Measurements from ENCODE around the gene ATXN7L1. TPM values are rescaled to one million over a fixed set of nuclear protein-coding genes. Genes with fewer than 3 reads are reported as not detected.
"Not testable (repeated sequence)": the region's sequence is repeated elsewhere in the genome, so short reads cannot be mapped to it uniquely, and the experiment has no call there.

ATXN7L1 gene
- total RNA-seq, 5 donors from 2014 or later (not counting 1 experiment from before 2014, with no cell fraction given): 42.3 to 54.7 (median 47.4) TPM

DNA sequence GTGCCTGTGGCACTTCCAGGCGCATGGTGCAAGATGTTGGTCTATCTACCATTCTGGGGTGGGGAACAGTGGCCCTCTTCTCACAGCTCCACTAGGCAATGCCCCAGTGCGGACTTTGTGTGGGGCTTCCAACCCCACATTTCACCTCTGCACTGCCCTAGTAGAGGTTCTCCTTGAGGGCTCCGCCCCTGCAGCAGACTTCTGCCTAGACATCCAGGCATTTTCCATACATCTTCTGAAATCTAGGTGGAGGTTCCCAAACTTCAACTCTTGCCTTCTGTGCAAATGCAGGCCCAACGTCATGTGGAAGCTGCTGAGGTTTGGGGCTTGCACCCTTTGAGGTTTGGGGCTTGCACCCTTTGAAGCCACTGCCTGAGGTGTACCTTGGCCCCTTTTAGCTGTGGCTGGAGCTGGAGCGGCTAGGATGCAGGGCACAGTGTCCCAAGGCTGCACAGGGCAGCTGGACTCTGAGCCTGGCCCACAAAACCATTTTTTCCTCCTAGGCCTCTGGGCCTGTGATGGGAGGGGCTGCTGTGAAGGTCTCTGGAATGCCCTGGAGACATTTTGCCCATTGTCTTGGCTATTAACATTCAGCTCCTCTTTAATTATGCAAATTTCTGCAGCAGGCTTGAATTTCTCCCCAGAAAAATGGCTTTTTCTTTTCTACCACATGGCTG, 164.5 kb downstream of the ATXN7L1 start:
- H3K27ac ChIP-seq (ENCODE audit: low read length): no peak overlapping the region
- no peak for ATAC-seq (replicated peaks in 1 of 4)
- ChIA-PET CTCF (interaction anchor here in 1 of 2 donors (0.6 to 1.2 kb wide), 2 partner anchors 38 to 68 kb away, joined by 3 to 4 read pairs; no protein-coding TSS in a partner anchor), POLR2A (no interaction called here)
- H3K4me1 ChIP-seq (ENCODE audit: control insufficient read depth in 1 of 2, extremely low read depth in 1 of 2, insufficient read depth in 2 of 2, low read length in 2 of 2): peaks cover 9 to 14% of the 10 kb centered on the region in 2 experiments
- H3K36me3 Mint-ChIP-seq: peaks cover 33% of the 10 kb centered on the region
- H3K27ac Mint-ChIP-seq: no peak overlapping the region
- peaks cover 10 to 21% (median 13%) of the 10 kb centered on the region in 3 donors for H3K9me3 Mint-ChIP-seq
- no peak overlapping the region for H3K4me3 Mint-ChIP-seq
- H3K27me3 Mint-ChIP-seq: no peaks in the 10 kb centered on the region
- peaks cover 17 to 20% (median 19%) of the 10 kb centered on the region in 3 donors for H3K4me1 Mint-ChIP-seq
- H3K9me3 ChIP-seq: peaks cover 3% of the 10 kb centered on the region
- WGBS (ENCODE audit: insufficient coverage): 90% methylated on average over 2 of the region's 5 CpGs
- H3K36me3 ChIP-seq (ENCODE audit: control insufficient read depth in 2 of 2, extremely low read depth in 1 of 2, insufficient read depth in 1 of 2, low read length in 1 of 2): peaks cover 0 to 11% of the 10 kb centered on the region in 2 donors
- no peak for DNase-seq
- no peak overlapping the region for H3K4me3 ChIP-seq (ENCODE audit: control insufficient read depth in 1 of 2, extremely low read depth in 1 of 2, low read length in 1 of 2)
- H3K27me3 ChIP-seq (replicated peaks in 1 of 2; ENCODE audit: control insufficient read depth in 2 of 2, extremely low read depth in 1 of 2, insufficient read depth in 2 of 2, low read length in 1 of 2): no peaks in the 10 kb centered on the region

- POLR2A ChIA-PET; ATAC-seq (replicated peaks in 1 of 4); H3K27ac ChIP-seq (ENCODE audit: low read length); H3K4me3 ChIP-seq (ENCODE audit: control insufficient read depth in 1 of 2, extremely low read depth in 1 of 2, low read length in 1 of 2); DNase-seq; H3K27me3 ChIP-seq (replicated peaks in 1 of 2; ENCODE audit: control insufficient read depth in 2 of 2, extremely low read depth in 1 of 2, insufficient read depth in 2 of 2, low read length in 1 of 2); H3K9me3 ChIP-seq; CTCF ChIA-PET; H3K27ac Mint-ChIP-seq; H3K4me3 Mint-ChIP-seq; H3K27me3 Mint-ChIP-seq: not testable (repeated sequence)
- peaks cover 34% of the 10 kb centered on the region for H3K36me3 Mint-ChIP-seq
- peaks cover 0 to 12% of the 10 kb centered on the region in 2 donors for H3K36me3 ChIP-seq (ENCODE audit: control insufficient read depth in 2 of 2, extremely low read depth in 1 of 2, insufficient read depth in 1 of 2, low read length in 1 of 2)
- peaks cover 17 to 21% (median 20%) of the 10 kb centered on the region in 3 donors for H3K4me1 Mint-ChIP-seq
- peaks cover 10 to 21% (median 13%) of the 10 kb centered on the region in 3 donors for H3K9me3 Mint-ChIP-seq
- H3K4me1 ChIP-seq (ENCODE audit: control insufficient read depth in 1 of 2, extremely low read depth in 1 of 2, insufficient read depth in 2 of 2, low read length in 2 of 2): peaks cover 9 to 14% of the 10 kb centered on the region in 2 experiments
- 100% methylated on average over 1 of the region's 4 CpGs for WGBS (ENCODE audit: insufficient coverage)
These were observed 165.7 kb downstream of the ATXN7L1 start for GRCh38 chr7:105710720-105711119.

DNA sequence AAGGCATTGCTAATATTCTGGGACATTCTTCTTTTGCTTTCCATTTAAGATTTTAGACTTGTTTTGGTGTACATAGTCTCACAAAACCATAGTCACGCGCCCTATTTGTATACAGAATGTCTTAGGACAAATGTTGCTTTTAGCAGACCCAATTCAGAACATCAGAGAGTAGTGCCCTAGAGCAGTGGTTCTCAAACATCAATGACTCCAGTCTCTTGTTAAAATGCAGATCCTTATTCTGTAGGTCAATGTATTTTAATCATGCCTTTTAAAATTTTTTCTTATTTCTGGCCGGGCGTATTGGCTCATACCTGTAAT, 167.7 kb downstream of the ATXN7L1 start:
- no peak overlapping the region for H3K4me3 Mint-ChIP-seq
- no peak for ATAC-seq (replicated peaks in 1 of 4)
- no peak for DNase-seq
- H3K27me3 Mint-ChIP-seq: no peaks in the 10 kb centered on the region
- Histone ChIP-seq H3K4me3 (ENCODE audit: control insufficient read depth in 1 of 2, extremely low read depth in 1 of 2, low read length in 1 of 2) (no peak overlapping the region), H3K4me1 (ENCODE audit: control insufficient read depth in 1 of 2, extremely low read depth in 1 of 2, insufficient read depth in 2 of 2, low read length in 2 of 2) (peaks cover 9 to 14% of the 10 kb centered on the region in 2 experiments), H3K27me3 (replicated peaks in 1 of 2; ENCODE audit: control insufficient read depth in 2 of 2, extremely low read depth in 1 of 2, insufficient read depth in 2 of 2, low read length in 1 of 2) (no peaks in the 10 kb centered on the region), H3K27ac (ENCODE audit: low read length) (no peak overlapping the region), H3K9me3 (peaks cover 3% of the 10 kb centered on the region), H3K36me3 (ENCODE audit: control insufficient read depth in 2 of 2, extremely low read depth in 1 of 2, insufficient read depth in 1 of 2, low read length in 1 of 2) (peaks cover 0 to 10% of the 10 kb centered on the region in 2 donors)
- H3K9me3 Mint-ChIP-seq: peaks cover 10 to 21% (median 13%) of the 10 kb centered on the region in 3 donors
- ChIA-PET POLR2A (no interaction called here), CTCF (no interaction called here)
- H3K4me1 Mint-ChIP-seq: peaks cover 17 to 21% (median 20%) of the 10 kb centered on the region in 3 donors
- H3K36me3 Mint-ChIP-seq: peaks cover 34% of the 10 kb centered on the region
- H3K27ac Mint-ChIP-seq: no peak overlapping the region
- WGBS (ENCODE audit: insufficient coverage): no CpG with 5 or more reads among the region's 4 CpGs

- H3K4me1 ChIP-seq (ENCODE audit: control insufficient read depth in 1 of 2, extremely low read depth in 1 of 2, insufficient read depth in 2 of 2, low read length in 2 of 2): peaks cover 9 to 14% of the 10 kb centered on the region in 2 experiments
- H3K4me3 ChIP-seq (ENCODE audit: control insufficient read depth in 1 of 2, extremely low read depth in 1 of 2, low read length in 1 of 2): no peak overlapping the region
- ChIA-PET CTCF (interaction anchor here in 1 of 2 donors (1.2 kb wide), 1 partner anchor 53 kb away, joined by 4 read pairs; no protein-coding TSS in a partner anchor), POLR2A (no interaction called here)
- Mint-ChIP-seq H3K27ac (peak overlapping the region; percentile 57 to 75), H3K9me3 (peaks cover 10 to 21% (median 13%) of the 10 kb centered on the region in 3 donors), H3K4me1 (peaks cover 17 to 21% (median 20%) of the 10 kb centered on the region in 3 donors), H3K36me3 (peaks cover 29% of the 10 kb centered on the region), H3K4me3 (peak overlapping the region in 2 of 3 donors; percentile 24 to 37), H3K27me3 (no peaks in the 10 kb centered on the region)
- H3K9me3 ChIP-seq: peaks cover 3% of the 10 kb centered on the region
- 0% methylated on average over 3 of the region's 9 CpGs for WGBS (ENCODE audit: insufficient coverage)
- no peaks in the 10 kb centered on the region for H3K27me3 ChIP-seq (replicated peaks in 1 of 2; ENCODE audit: control insufficient read depth in 2 of 2, extremely low read depth in 1 of 2, insufficient read depth in 2 of 2, low read length in 1 of 2)
- H3K27ac ChIP-seq (ENCODE audit: low read length): no peak overlapping the region
- peaks cover 0 to 8% of the 10 kb centered on the region in 2 donors for H3K36me3 ChIP-seq (ENCODE audit: control insufficient read depth in 2 of 2, extremely low read depth in 1 of 2, insufficient read depth in 1 of 2, low read length in 1 of 2)
- ATAC-seq (replicated peaks in 1 of 4) (peak; percentile 64 to 92 (median 78)), DNase-seq (peak in 10 of 35 experiments; percentile 2 to 33 (median 10))
These were observed 168.2 kb downstream of the ATXN7L1 start for GRCh38 chr7:105707967-105708762.

DNA sequence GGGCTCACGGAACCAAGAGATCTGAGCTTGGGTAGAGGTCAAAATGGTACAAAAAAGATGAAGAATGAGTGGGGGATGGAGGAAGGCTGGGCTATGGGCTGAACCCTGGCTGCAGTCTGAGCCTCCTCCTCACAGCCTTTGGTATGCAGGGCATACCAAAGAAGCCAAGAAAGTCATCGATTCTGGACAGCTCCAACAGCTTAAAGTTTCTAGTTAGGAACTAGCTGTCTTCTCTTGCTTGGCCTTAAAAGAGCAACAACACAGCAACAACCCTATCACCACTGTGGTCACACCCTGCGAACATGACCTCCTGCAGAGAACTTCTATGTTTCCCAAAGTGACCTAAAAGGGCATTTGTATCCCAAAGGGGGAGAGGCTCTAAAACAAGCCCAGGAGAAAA, 169.0 kb downstream of the ATXN7L1 start:
- no peak overlapping the region for H3K4me3 ChIP-seq (ENCODE audit: control insufficient read depth in 1 of 2, extremely low read depth in 1 of 2, low read length in 1 of 2)
- Mint-ChIP-seq H3K27ac (peak overlapping the region in 1 of 2 donors; percentile 75), H3K36me3 (peaks cover 22% of the 10 kb centered on the region), H3K4me3 (peak overlapping the region in 1 of 3 donors; percentile 37), H3K4me1 (peaks cover 17 to 21% (median 20%) of the 10 kb centered on the region in 3 donors), H3K27me3 (no peaks in the 10 kb centered on the region), H3K9me3 (peaks cover 4 to 14% (median 8%) of the 10 kb centered on the region in 3 donors)
- H3K36me3 ChIP-seq (ENCODE audit: control insufficient read depth in 2 of 2, extremely low read depth in 1 of 2, insufficient read depth in 1 of 2, low read length in 1 of 2): peaks cover 0 to 6% of the 10 kb centered on the region in 2 donors
- H3K27ac ChIP-seq (ENCODE audit: low read length): no peak overlapping the region
- DNase-seq (no peak), ATAC-seq (replicated peaks in 1 of 4) (no peak)
- peaks cover 9 to 14% of the 10 kb centered on the region in 2 experiments for H3K4me1 ChIP-seq (ENCODE audit: control insufficient read depth in 1 of 2, extremely low read depth in 1 of 2, insufficient read depth in 2 of 2, low read length in 2 of 2)
- H3K9me3 ChIP-seq: no peaks in the 10 kb centered on the region
- no peaks in the 10 kb centered on the region for H3K27me3 ChIP-seq (replicated peaks in 1 of 2; ENCODE audit: control insufficient read depth in 2 of 2, extremely low read depth in 1 of 2, insufficient read depth in 2 of 2, low read length in 1 of 2)
- ChIA-PET CTCF (interaction anchor here in 1 of 2 donors (1.2 kb wide), 1 partner anchor 54 kb away, joined by 4 read pairs; no protein-coding TSS in a partner anchor), POLR2A (no interaction called here)
- WGBS (ENCODE audit: insufficient coverage): 94% methylated on average over 3 of the region's 3 CpGs

DNA sequence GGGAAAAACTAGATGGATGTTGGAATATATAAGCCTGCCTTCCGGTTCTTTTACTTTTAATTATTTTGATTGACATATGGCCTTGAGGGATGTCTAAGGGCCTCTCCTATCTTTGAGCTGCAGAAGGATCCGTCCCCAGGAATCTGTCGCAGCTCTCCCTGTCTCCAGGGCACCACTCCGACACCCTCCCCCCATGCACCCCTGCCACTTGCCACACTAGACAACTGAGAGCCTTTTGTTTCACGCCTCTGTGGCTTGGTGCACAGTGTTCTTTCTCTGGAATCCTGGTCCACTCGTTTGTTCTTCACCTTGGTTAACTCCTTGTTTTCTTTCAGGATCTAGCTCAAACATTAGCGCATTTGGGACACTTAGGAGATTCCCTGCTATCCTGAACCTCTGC, 171.0 kb downstream of the ATXN7L1 start:
- WGBS (ENCODE audit: insufficient coverage): 88% methylated on average over 5 of the region's 7 CpGs
- CTCF ChIA-PET: interaction anchor here (0.5 to 0.9 kb wide), 3 partner anchors 48 to 667 kb away, joined by 3 read pairs; no protein-coding TSS in a partner anchor
- H3K9me3 Mint-ChIP-seq: peaks cover 2 to 4% (median 3%) of the 10 kb centered on the region in 3 donors
- H3K27ac ChIP-seq (ENCODE audit: low read length): no peak overlapping the region
- H3K4me3 ChIP-seq (ENCODE audit: control insufficient read depth in 1 of 2, extremely low read depth in 1 of 2, low read length in 1 of 2): no peak overlapping the region
- POLR2A ChIA-PET: no interaction called here
- peaks cover 0 to 10% of the 10 kb centered on the region in 2 donors for H3K36me3 ChIP-seq (ENCODE audit: control insufficient read depth in 2 of 2, extremely low read depth in 1 of 2, insufficient read depth in 1 of 2, low read length in 1 of 2)
- H3K27ac Mint-ChIP-seq: no peak overlapping the region
- H3K36me3 Mint-ChIP-seq: peaks cover 10% of the 10 kb centered on the region
- H3K4me1 Mint-ChIP-seq: peaks cover 17 to 21% (median 20%) of the 10 kb centered on the region in 3 donors
- H3K9me3 ChIP-seq: no peaks in the 10 kb centered on the region
- no peaks in the 10 kb centered on the region for H3K27me3 Mint-ChIP-seq
- DNase-seq (no peak), ATAC-seq (replicated peaks in 1 of 4) (no peak)
- peaks cover 9 to 14% of the 10 kb centered on the region in 2 experiments for H3K4me1 ChIP-seq (ENCODE audit: control insufficient read depth in 1 of 2, extremely low read depth in 1 of 2, insufficient read depth in 2 of 2, low read length in 2 of 2)
- no peaks in the 10 kb centered on the region for H3K27me3 ChIP-seq (replicated peaks in 1 of 2; ENCODE audit: control insufficient read depth in 2 of 2, extremely low read depth in 1 of 2, insufficient read depth in 2 of 2, low read length in 1 of 2)
- no peak overlapping the region for H3K4me3 Mint-ChIP-seq

Data from T-cell (primary cell).